ENCODE results near the gene PTGFRN.

- TF ChIP-seq CTCF (IDR thresholded peaks at IDR 0.05), result no peak
- no peak for TF ChIP-seq POLR2A (IDR thresholded peaks at IDR 0.05)
Observed at GRCh38 chr1:116870300-116870699, 39.4 kb upstream of the PTGFRN start.
